ENCODE measurements around the gene LRP5.

Gene LRP5

GRCh38 chr11:68383976-68384501 is 71.6 kb downstream of the LRP5 start:
- H3K36me3 ChIP-seq (ENCODE audit: control insufficient read depth, insufficient read depth, low read length): no peaks in the 10 kb centered on the region
- no peak overlapping the region for H2AFZ ChIP-seq
- H3K4me2 ChIP-seq (ENCODE audit: low read length): no peak overlapping the region
- no peak overlapping the region for H3K27ac ChIP-seq
- H3K4me1 ChIP-seq: peaks cover 5% of the 10 kb centered on the region
- H3K9me3 ChIP-seq (ENCODE audit: control insufficient read depth, low read length): no peaks in the 10 kb centered on the region
- H3K4me3 ChIP-seq (ENCODE audit: low read depth, low read length): no peak overlapping the region
- no peaks in the 10 kb centered on the region for H3K27me3 ChIP-seq (ENCODE audit: control insufficient read depth, insufficient read depth, low read length)
- H3K79me2 ChIP-seq: peaks cover 7% of the 10 kb centered on the region
- no peak overlapping the region for H3K9ac ChIP-seq
- TF ChIP-seq, protein P1, sequence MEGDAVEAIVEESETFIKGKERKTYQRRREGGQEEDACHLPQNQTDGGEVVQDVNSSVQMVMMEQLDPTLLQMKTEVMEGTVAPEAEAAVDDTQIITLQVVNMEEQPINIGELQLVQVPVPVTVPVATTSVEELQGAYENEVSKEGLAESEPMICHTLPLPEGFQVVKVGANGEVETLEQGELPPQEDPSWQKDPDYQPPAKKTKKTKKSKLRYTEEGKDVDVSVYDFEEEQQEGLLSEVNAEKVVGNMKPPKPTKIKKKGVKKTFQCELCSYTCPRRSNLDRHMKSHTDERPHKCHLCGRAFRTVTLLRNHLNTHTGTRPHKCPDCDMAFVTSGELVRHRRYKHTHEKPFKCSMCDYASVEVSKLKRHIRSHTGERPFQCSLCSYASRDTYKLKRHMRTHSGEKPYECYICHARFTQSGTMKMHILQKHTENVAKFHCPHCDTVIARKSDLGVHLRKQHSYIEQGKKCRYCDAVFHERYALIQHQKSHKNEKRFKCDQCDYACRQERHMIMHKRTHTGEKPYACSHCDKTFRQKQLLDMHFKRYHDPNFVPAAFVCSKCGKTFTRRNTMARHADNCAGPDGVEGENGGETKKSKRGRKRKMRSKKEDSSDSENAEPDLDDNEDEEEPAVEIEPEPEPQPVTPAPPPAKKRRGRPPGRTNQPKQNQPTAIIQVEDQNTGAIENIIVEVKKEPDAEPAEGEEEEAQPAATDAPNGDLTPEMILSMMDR (IDR thresholded peaks at IDR 0.05): peak; percentile 78

DNA sequence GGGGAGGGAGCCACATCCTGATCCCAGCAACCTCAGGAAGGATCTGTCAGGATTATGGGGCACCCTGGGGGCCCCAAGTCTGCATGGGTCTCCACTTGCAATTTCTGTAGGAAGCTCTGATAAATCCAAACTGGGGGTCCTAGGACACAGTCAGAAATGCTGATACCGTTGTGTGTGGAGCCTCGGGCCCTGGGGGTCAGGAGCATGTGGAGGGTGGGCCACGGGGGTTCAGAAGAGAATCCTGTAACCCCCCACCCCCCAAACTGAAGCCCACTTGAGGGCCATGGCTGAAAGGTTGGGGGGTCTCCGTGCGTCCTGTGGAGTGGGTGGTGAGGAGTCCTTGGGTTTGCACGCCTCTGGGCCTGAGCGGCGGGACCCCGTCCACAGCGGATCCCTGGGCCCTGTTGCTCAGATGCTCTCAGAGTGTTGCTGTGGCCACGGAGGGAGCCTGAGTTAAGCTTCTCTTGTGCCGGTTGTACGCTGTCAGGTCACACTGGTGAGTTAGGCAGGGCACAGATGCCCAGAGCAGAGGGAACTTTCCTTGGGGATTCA is 72.2 kb downstream of the LRP5 start:
- no peak overlapping the region for H3K9ac ChIP-seq
- H3K27me3 ChIP-seq (ENCODE audit: control insufficient read depth, insufficient read depth, low read length): no peaks in the 10 kb centered on the region
- H3K27ac ChIP-seq: no peak overlapping the region

GRCh38 chr11:68385128-68385527 is 72.7 kb downstream of the LRP5 start:
- Histone ChIP-seq H3K27ac (no peak overlapping the region), H2AFZ (no peak overlapping the region), H3K79me2 (peaks cover 7% of the 10 kb centered on the region), H3K9me3 (ENCODE audit: control insufficient read depth, low read length) (no peaks in the 10 kb centered on the region), H3K36me3 (ENCODE audit: control insufficient read depth, insufficient read depth, low read length) (no peaks in the 10 kb centered on the region), H3K4me3 (ENCODE audit: low read depth, low read length) (no peak overlapping the region), H3K4me2 (ENCODE audit: low read length) (no peak overlapping the region), H3K4me1 (no peaks in the 10 kb centered on the region), H3K9ac (no peak overlapping the region), H3K27me3 (ENCODE audit: control insufficient read depth, insufficient read depth, low read length) (no peaks in the 10 kb centered on the region)
- TF ChIP-seq, protein P1 (IDR thresholded peaks at IDR 0.05): no peak

More for the DNA sequence above, 72.2 kb downstream of the LRP5 start:
- no peak overlapping the region for H2AFZ ChIP-seq
- TF ChIP-seq, protein P1 (IDR thresholded peaks at IDR 0.05): no peak
- H3K4me1 ChIP-seq: no peaks in the 10 kb centered on the region
- peaks cover 7% of the 10 kb centered on the region for H3K79me2 ChIP-seq
- no peaks in the 10 kb centered on the region for H3K9me3 ChIP-seq (ENCODE audit: control insufficient read depth, low read length)
- no peak overlapping the region for H3K4me3 ChIP-seq (ENCODE audit: low read depth, low read length)
- no peak overlapping the region for H3K4me2 ChIP-seq (ENCODE audit: low read length)
- H3K36me3 ChIP-seq (ENCODE audit: control insufficient read depth, insufficient read depth, low read length): no peaks in the 10 kb centered on the region

DNA sequence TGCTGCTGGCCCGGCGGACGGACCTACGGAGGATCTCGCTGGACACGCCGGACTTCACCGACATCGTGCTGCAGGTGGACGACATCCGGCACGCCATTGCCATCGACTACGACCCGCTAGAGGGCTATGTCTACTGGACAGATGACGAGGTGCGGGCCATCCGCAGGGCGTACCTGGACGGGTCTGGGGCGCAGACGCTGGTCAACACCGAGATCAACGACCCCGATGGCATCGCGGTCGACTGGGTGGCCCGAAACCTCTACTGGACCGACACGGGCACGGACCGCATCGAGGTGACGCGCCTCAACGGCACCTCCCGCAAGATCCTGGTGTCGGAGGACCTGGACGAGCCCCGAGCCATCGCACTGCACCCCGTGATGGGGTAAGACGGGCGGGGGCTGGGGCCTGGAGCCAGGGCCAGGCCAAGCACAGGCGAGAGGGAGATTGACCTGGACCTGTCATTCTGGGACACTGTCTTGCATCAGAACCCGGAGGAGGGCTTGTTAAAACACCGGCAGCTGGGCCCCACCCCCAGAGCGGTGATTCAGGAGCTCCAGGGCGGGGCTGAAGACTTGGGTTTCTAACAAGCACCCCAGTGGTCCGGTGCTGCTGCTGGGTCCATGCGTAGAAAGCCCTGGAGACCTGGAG is 74.1 kb downstream of the LRP5 start:
- Histone ChIP-seq H3K27me3 (ENCODE audit: control insufficient read depth, insufficient read depth, low read length) (no peaks in the 10 kb centered on the region), H3K4me2 (ENCODE audit: low read length) (no peak overlapping the region), H3K36me3 (ENCODE audit: control insufficient read depth, insufficient read depth, low read length) (no peaks in the 10 kb centered on the region), H3K9me3 (ENCODE audit: control insufficient read depth, low read length) (no peaks in the 10 kb centered on the region), H3K79me2 (peaks cover 7% of the 10 kb centered on the region), H2AFZ (no peak overlapping the region), H3K4me3 (ENCODE audit: low read depth, low read length) (no peak overlapping the region), H3K27ac (no peak overlapping the region), H3K4me1 (no peaks in the 10 kb centered on the region), H3K9ac (no peak overlapping the region)
- TF ChIP-seq, protein P1 (IDR thresholded peaks at IDR 0.05): no peak
